NB4 (cell line): Measurements from ENCODE around the gene COL4A6.

Experiments used
- CTCF ChIP-seq: IDR thresholded peaks from one replicate; pipeline ENCODE4 v1.5.1; 2012; ENCODE audit warnings: low read depth, low read length
- MYC ChIP-seq: IDR thresholded peaks from 2 replicates; pipeline ENCODE4 v1.6.1; 2011; ENCODE audit warnings: low read depth, low read length
- POLR2A ChIP-seq: IDR thresholded peaks from 2 replicates; pipeline ENCODE4 v1.6.1; 2011; ENCODE audit warnings: mild to moderate bottlenecking; ENCODE audit not compliant: insufficient read length; ENCODE audit errors: extremely low read depth
- TF ChIP-seq, protein P1 (sequence below): IDR thresholded peaks from 2 replicates; pipeline ENCODE4 v1.6.1; 2011; ENCODE audit warnings: low read depth, low read length

- TF ChIP-seq CTCF (no peak), POLR2A (no peak), MYC (no peak)
- TF ChIP-seq, protein P1, sequence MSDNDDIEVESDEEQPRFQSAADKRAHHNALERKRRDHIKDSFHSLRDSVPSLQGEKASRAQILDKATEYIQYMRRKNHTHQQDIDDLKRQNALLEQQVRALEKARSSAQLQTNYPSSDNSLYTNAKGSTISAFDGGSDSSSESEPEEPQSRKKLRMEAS = no peak
These were observed 12.0 kb downstream of the COL4A6 start for GRCh38 chrX:108426262-108426661.
